Measurements from ENCODE around the gene P3H1.
"Not testable (repeated sequence)": the region's sequence is repeated elsewhere in the genome, so short reads cannot be mapped to it uniquely, and the experiment has no call there.

Gene P3H1

GRCh38 chr1:42766741-42767509 is at the start of gene P3H1, which contains the start of gene C1orf50:
P3H1 (minus strand) TSS chr1:42767028; CDS start chr1:42766971, 57 bp downstream.
C1orf50 (plus strand) TSS chr1:42767249; CDS start chr1:42767312, 63 bp downstream.
- DNase-seq (ENCODE audit: low read depth), result peak; percentile 100

GRCh38 chr1:42815941-42816584 is 49.2 kb upstream of the P3H1 start:
- DNase-seq (ENCODE audit: low read depth), result no peak

GRCh38 chr1:42814815-42815214 is 48.0 kb upstream of the P3H1 start:
- DNase-seq (ENCODE audit: low read depth), result not testable (repeated sequence)

- DNase-seq (ENCODE audit: low read depth), result no peak
Measured at GRCh38 chr1:42807056-42807668, 40.3 kb upstream of the P3H1 start.

GRCh38 chr1:42806593-42806992 is 39.8 kb upstream of the P3H1 start:
- DNase-seq (ENCODE audit: low read depth), result no peak

- DNase-seq (ENCODE audit: low read depth), result no peak
Measured at GRCh38 chr1:42806171-42806570, 39.3 kb upstream of the P3H1 start.

- DNase-seq (ENCODE audit: low read depth), result no peak
Measured at GRCh38 chr1:42801832-42802473, 35.1 kb upstream of the P3H1 start.

- DNase-seq (ENCODE audit: low read depth), result no peak
Measured at GRCh38 chr1:42797979-42798378, 31.2 kb upstream of the P3H1 start.

GRCh38 chr1:42797414-42797813 is 30.6 kb upstream of the P3H1 start:
- DNase-seq (ENCODE audit: low read depth), result no peak

- DNase-seq (ENCODE audit: low read depth), result no peak
Measured at GRCh38 chr1:42793824-42794223, 27.0 kb upstream of the P3H1 start.

GRCh38 chr1:42788021-42788420 is 21.2 kb upstream of the P3H1 start:
- no peak for DNase-seq (ENCODE audit: low read depth)

- no peak for DNase-seq (ENCODE audit: low read depth)
Measured at GRCh38 chr1:42786097-42786496, 19.3 kb upstream of the P3H1 start.

GRCh38 chr1:42784946-42785693 is 18.3 kb upstream of the P3H1 start, which contains the start of gene TMEM269:
TMEM269 (plus strand) TSS chr1:42784991; CDS start chr1:42789894, 4,903 bp downstream.
- peak; percentile 19 for DNase-seq (ENCODE audit: low read depth)

GRCh38 chr1:42784547-42784945 is 17.7 kb upstream of the P3H1 start:
- no peak for DNase-seq (ENCODE audit: low read depth)

GRCh38 chr1:42783092-42783491 is 16.3 kb upstream of the P3H1 start:
- DNase-seq (ENCODE audit: low read depth), result no peak

- DNase-seq (ENCODE audit: low read depth), result no peak
Measured at GRCh38 chr1:42780176-42780575, 13.3 kb upstream of the P3H1 start.

- no peak for DNase-seq (ENCODE audit: low read depth)
Measured at GRCh38 chr1:42779725-42780124, 12.9 kb upstream of the P3H1 start.

- DNase-seq (ENCODE audit: low read depth), result no peak
Measured at GRCh38 chr1:42777852-42778251, 11.0 kb upstream of the P3H1 start.

GRCh38 chr1:42776502-42776901 is 9.7 kb upstream of the P3H1 start:
- no peak for DNase-seq (ENCODE audit: low read depth)

- no peak for DNase-seq (ENCODE audit: low read depth)
Measured at GRCh38 chr1:42774928-42775526, 8.2 kb upstream of the P3H1 start.

- DNase-seq (ENCODE audit: low read depth), result no peak
Measured at GRCh38 chr1:42773420-42773819, 6.6 kb upstream of the P3H1 start.

Data from activated gamma-delta T cell treated with anti-CD3 and anti-CD28 coated beads, Interleukin-2, amount 50 U/mL, for 16 hours (primary cell).